Smooth muscle cell (in vitro differentiated cells): Measurements from ENCODE around the gene PRICKLE1. TPM values are rescaled to one million over a fixed set of nuclear protein-coding genes. Genes with fewer than 3 reads are reported as not detected.

Source experiments
- DNase-seq: peaks from one replicate; lab custom pipeline; 2025; ENCODE audit not compliant: unreplicated experiment; lab: John Stamatoyannopoulos, UW
- H2AFZ ChIP-seq: fragments of 200-600 bp; sonication (generic); 2 replicates; pipeline ENCODE4 v1.6.0; 2016; ENCODE audit warnings: antibody characterized with exemption, low read depth, mild to moderate bottlenecking
- H3F3A ChIP-seq: fragments of 200-600 bp; sonication (generic); 2 replicates; pipeline ENCODE4 v1.6.0; 2017; ENCODE audit warnings: antibody characterized with exemption, low read depth
- H3K27ac ChIP-seq: fragments of 200-600 bp; sonication (generic); 2 replicates; pipeline ENCODE4 v1.5.1; 2016; ENCODE audit warnings: low read depth, mild to moderate bottlenecking
- H3K27me3 ChIP-seq: fragments of 200-600 bp; sonication (generic); 2 replicates; pipeline ENCODE4 v1.6.1; 2016; ENCODE audit warnings: low read depth, mild to moderate bottlenecking
- H3K36me3 ChIP-seq: fragments of 200-600 bp; sonication (generic); 2 replicates; pipeline ENCODE4 v1.5.1; 2016; ENCODE audit warnings: low read depth
- H3K4me1 ChIP-seq: fragments of 200-600 bp; sonication (generic); 2 replicates; pipeline ENCODE4 v1.5.1; 2016; ENCODE audit warnings: low read depth
- H3K4me2 ChIP-seq: fragments of 200-600 bp; sonication (generic); 2 replicates; pipeline ENCODE4 v1.6.0; 2016; ENCODE audit warnings: mild to moderate bottlenecking
- H3K4me3 ChIP-seq: fragments of 200-600 bp; sonication (generic); 2 replicates; pipeline ENCODE4 v1.5.1; 2016; ENCODE audit warnings: mild to moderate bottlenecking
- H3K79me2 ChIP-seq: fragments of 200-600 bp; sonication (generic); 2 replicates; pipeline ENCODE4 v1.6.0; 2016; ENCODE audit warnings: low read depth, mild to moderate bottlenecking
- H3K9ac ChIP-seq: fragments of 200-600 bp; sonication (generic); 2 replicates; pipeline ENCODE4 v1.6.0; 2016; ENCODE audit warnings: low read depth
- H3K9me3 ChIP-seq: fragments of 200-600 bp; sonication (generic); replicated peaks from 2 replicates; pipeline ENCODE4 v1.5.1; 2016; ENCODE audit warnings: low read depth
- H4K20me1 ChIP-seq: fragments of 200-600 bp; sonication (generic); 2 replicates; pipeline ENCODE4 v1.6.0; 2016; ENCODE audit warnings: low read depth
- WGBS: methylation state at CpG from one replicate; pipeline ENCODE4 v1.1.7; 2016; ENCODE audit warnings: low lambda C conversion rate; 5-methylcytosine and 5-hydroxymethylcytosine counted together
- polyA plus RNA-seq: library from polyadenylated mRNA; unstranded; fragments of >200 nt; fragmentation: Nextera tagmentation; extraction: Ambion mirVana; gene quantifications from 2 replicates; pipeline ENCODE4 v1.2.1, GENCODE V29; 2016
- total RNA-seq: library from RNA; depleted of rRNA; stranded (reverse); fragments of >200 nt; gene quantifications from 2 replicates; pipeline ENCODE4 v1.2.3, GENCODE V29; 2014
- TF ChIP-seq, protein P1 (sequence below): fragments of 200-600 bp; sonication (generic); IDR thresholded peaks from 2 replicates; pipeline ENCODE4 v1.5.1; 2017; ENCODE audit warnings: borderline replicate concordance, mild to moderate bottlenecking, antibody characterized with exemption; ENCODE audit not compliant: insufficient read depth, poor library complexity, severe bottlenecking

PRICKLE1 gene
- total and polyA plus RNA-seq, 2 experiments from 2014 or later, result 45.7 to 55.4 TPM

GRCh38 chr12:42524716-42525115 is 64.8 kb downstream of the PRICKLE1 start:
- Histone ChIP-seq H3K4me1 (peaks cover 4% of the 10 kb centered on the region), H3K79me2 (peaks cover 97% of the 10 kb centered on the region), H3K9me3 (no peaks in the 10 kb centered on the region), H3K36me3 (no peaks in the 10 kb centered on the region), H3F3A (peaks cover 4% of the 10 kb centered on the region), H2AFZ (no peak overlapping the region), H3K4me2 (no peak overlapping the region), H3K27me3 (no peaks in the 10 kb centered on the region), H4K20me1 (peaks cover 98% of the 10 kb centered on the region), H3K4me3 (no peak overlapping the region), H3K27ac (no peak overlapping the region), H3K9ac (no peak overlapping the region)
- WGBS, result 91% methylated on average over 5 of the region's 5 CpGs
- TF ChIP-seq, protein P1, sequence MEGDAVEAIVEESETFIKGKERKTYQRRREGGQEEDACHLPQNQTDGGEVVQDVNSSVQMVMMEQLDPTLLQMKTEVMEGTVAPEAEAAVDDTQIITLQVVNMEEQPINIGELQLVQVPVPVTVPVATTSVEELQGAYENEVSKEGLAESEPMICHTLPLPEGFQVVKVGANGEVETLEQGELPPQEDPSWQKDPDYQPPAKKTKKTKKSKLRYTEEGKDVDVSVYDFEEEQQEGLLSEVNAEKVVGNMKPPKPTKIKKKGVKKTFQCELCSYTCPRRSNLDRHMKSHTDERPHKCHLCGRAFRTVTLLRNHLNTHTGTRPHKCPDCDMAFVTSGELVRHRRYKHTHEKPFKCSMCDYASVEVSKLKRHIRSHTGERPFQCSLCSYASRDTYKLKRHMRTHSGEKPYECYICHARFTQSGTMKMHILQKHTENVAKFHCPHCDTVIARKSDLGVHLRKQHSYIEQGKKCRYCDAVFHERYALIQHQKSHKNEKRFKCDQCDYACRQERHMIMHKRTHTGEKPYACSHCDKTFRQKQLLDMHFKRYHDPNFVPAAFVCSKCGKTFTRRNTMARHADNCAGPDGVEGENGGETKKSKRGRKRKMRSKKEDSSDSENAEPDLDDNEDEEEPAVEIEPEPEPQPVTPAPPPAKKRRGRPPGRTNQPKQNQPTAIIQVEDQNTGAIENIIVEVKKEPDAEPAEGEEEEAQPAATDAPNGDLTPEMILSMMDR, result no peak
- DNase-seq, result no peak

GRCh38 chr12:42516573-42516972 is 73.0 kb downstream of the PRICKLE1 start:
- Histone ChIP-seq H2AFZ (no peak overlapping the region), H3K79me2 (peaks cover 99% of the 10 kb centered on the region), H3K4me1 (no peaks in the 10 kb centered on the region), H3F3A (peaks cover 5% of the 10 kb centered on the region), H3K9me3 (no peaks in the 10 kb centered on the region), H4K20me1 (peaks cover 96% of the 10 kb centered on the region), H3K4me3 (no peak overlapping the region), H3K27me3 (no peaks in the 10 kb centered on the region), H3K36me3 (no peaks in the 10 kb centered on the region), H3K4me2 (no peak overlapping the region), H3K9ac (no peak overlapping the region), H3K27ac (no peak overlapping the region)
- TF ChIP-seq, protein P1, result no peak
- DNase-seq, result no peak
- whole genome bisulfite sequencing, result 100% methylated on average over 2 of the region's 2 CpGs

GRCh38 chr12:42511656-42512055 is 77.9 kb downstream of the PRICKLE1 start:
- Histone ChIP-seq H3K4me3 (no peak overlapping the region), H2AFZ (no peak overlapping the region), H3F3A (peaks cover 16% of the 10 kb centered on the region), H4K20me1 (peaks cover 99% of the 10 kb centered on the region), H3K9me3 (no peaks in the 10 kb centered on the region), H3K4me2 (no peak overlapping the region), H3K27me3 (no peaks in the 10 kb centered on the region), H3K9ac (no peak overlapping the region), H3K36me3 (no peaks in the 10 kb centered on the region), H3K79me2 (peaks cover 99% of the 10 kb centered on the region), H3K4me1 (no peaks in the 10 kb centered on the region), H3K27ac (no peak overlapping the region)
- no peak for DNase-seq
- TF ChIP-seq, protein P1, result no peak
- 91% methylated on average over 1 of the region's 1 CpG for WGBS

DNA sequence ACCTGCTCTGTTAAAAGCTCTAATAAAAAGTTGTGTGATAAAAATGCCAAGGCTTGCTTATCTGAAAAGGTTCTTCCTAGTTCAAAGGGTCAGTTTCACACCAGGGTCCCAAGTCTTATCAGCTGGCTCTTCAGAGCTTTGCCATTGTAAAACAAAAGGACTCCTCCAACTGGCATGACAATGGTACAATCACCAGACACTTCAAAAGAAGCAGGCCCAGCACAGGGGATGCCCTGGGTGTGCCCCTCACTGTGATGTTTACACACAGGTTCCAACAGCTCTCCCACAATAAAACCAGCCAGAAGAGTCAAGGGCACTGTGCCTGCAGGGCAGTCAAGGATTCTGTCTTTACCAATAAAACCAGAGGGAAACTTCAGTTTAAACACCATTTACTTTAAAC is 78.7 kb downstream of the PRICKLE1 start:
- Histone ChIP-seq H2AFZ (no peak overlapping the region), H3K4me2 (no peak overlapping the region), H3K9ac (no peak overlapping the region), H3F3A (peaks cover 16% of the 10 kb centered on the region), H4K20me1 (peaks cover 100% of the 10 kb centered on the region), H3K27me3 (no peaks in the 10 kb centered on the region), H3K36me3 (no peaks in the 10 kb centered on the region), H3K9me3 (no peaks in the 10 kb centered on the region), H3K79me2 (peaks cover 99% of the 10 kb centered on the region), H3K4me3 (no peak overlapping the region), H3K27ac (no peak overlapping the region), H3K4me1 (no peaks in the 10 kb centered on the region)
- DNase-seq, result no peak
- TF ChIP-seq, protein P1, result no peak
